Measurements from ENCODE around the gene RSF1.

RSF1 gene

GRCh38 chr11:77750394-77751156 is 69.9 kb downstream of the RSF1 start:
- no peak overlapping the region for H3K27ac Mint-ChIP-seq
- ATAC-seq (ENCODE audit: low read depth) (no peak), DNase-seq (ENCODE audit: low spot score in 2 of 2) (no peak)
- no peak overlapping the region for H3K4me3 Mint-ChIP-seq
- H3K36me3 Mint-ChIP-seq, result peaks cover 19% of the 10 kb centered on the region
- H3K4me1 Mint-ChIP-seq, result peaks cover 16% of the 10 kb centered on the region
- H3K27me3 Mint-ChIP-seq, result no peaks in the 10 kb centered on the region
- no peaks in the 10 kb centered on the region for H3K9me3 Mint-ChIP-seq

- ATAC-seq (ENCODE audit: low read depth) (no peak), DNase-seq (ENCODE audit: low spot score in 2 of 2) (no peak)
- Mint-ChIP-seq H3K27me3 (no peaks in the 10 kb centered on the region), H3K4me1 (peaks cover 15% of the 10 kb centered on the region), H3K27ac (no peak overlapping the region), H3K9me3 (no peaks in the 10 kb centered on the region), H3K36me3 (peaks cover 18% of the 10 kb centered on the region), H3K4me3 (no peak overlapping the region)
These were observed 71.3 kb downstream of the RSF1 start for GRCh38 chr11:77749232-77749631.

GRCh38 chr11:77748266-77748665 is 72.3 kb downstream of the RSF1 start:
- Mint-ChIP-seq H3K36me3 (peaks cover 13% of the 10 kb centered on the region), H3K27me3 (no peaks in the 10 kb centered on the region), H3K9me3 (no peaks in the 10 kb centered on the region), H3K4me3 (no peak overlapping the region), H3K27ac (no peak overlapping the region), H3K4me1 (peaks cover 15% of the 10 kb centered on the region)
- no peak for ATAC-seq (ENCODE audit: low read depth)
- DNase-seq (ENCODE audit: low spot score in 2 of 2), result no peak

GRCh38 chr11:77747381-77747969 is 73.0 kb downstream of the RSF1 start:
- Mint-ChIP-seq H3K36me3 (peaks cover 20% of the 10 kb centered on the region), H3K27me3 (no peaks in the 10 kb centered on the region), H3K9me3 (no peaks in the 10 kb centered on the region), H3K4me1 (peaks cover 14% of the 10 kb centered on the region), H3K4me3 (no peak overlapping the region), H3K27ac (peak overlapping the region; percentile 55)
- no peak for ATAC-seq (ENCODE audit: low read depth)
- no peak for DNase-seq (ENCODE audit: low spot score in 2 of 2)

- H3K36me3 Mint-ChIP-seq, result peaks cover 38% of the 10 kb centered on the region
- ATAC-seq (ENCODE audit: low read depth) (no peak), DNase-seq (ENCODE audit: low spot score in 2 of 2) (no peak)
- no peaks in the 10 kb centered on the region for H3K4me1 Mint-ChIP-seq
- no peaks in the 10 kb centered on the region for H3K9me3 Mint-ChIP-seq
- no peaks in the 10 kb centered on the region for H3K27me3 Mint-ChIP-seq
- no peak overlapping the region for H3K27ac Mint-ChIP-seq
- H3K4me3 Mint-ChIP-seq, result no peak overlapping the region
These were observed 84.0 kb downstream of the RSF1 start for GRCh38 chr11:77736473-77736872.

GRCh38 chr11:77734890-77735289 is 85.6 kb downstream of the RSF1 start:
- Mint-ChIP-seq H3K27ac (no peak overlapping the region), H3K4me1 (no peaks in the 10 kb centered on the region), H3K4me3 (no peak overlapping the region), H3K36me3 (peaks cover 45% of the 10 kb centered on the region), H3K27me3 (no peaks in the 10 kb centered on the region), H3K9me3 (peaks cover 5% of the 10 kb centered on the region)
- ATAC-seq (ENCODE audit: low read depth) (no peak), DNase-seq (ENCODE audit: low spot score in 2 of 2) (no peak)

GRCh38 chr11:77732143-77732542 is 88.4 kb downstream of the RSF1 start:
- no peaks in the 10 kb centered on the region for H3K27me3 Mint-ChIP-seq
- DNase-seq (ENCODE audit: low spot score in 2 of 2) (no peak), ATAC-seq (ENCODE audit: low read depth) (no peak)
- peaks cover 7% of the 10 kb centered on the region for H3K4me1 Mint-ChIP-seq
- no peak overlapping the region for H3K4me3 Mint-ChIP-seq
- peaks cover 5% of the 10 kb centered on the region for H3K9me3 Mint-ChIP-seq
- no peak overlapping the region for H3K27ac Mint-ChIP-seq
- peaks cover 42% of the 10 kb centered on the region for H3K36me3 Mint-ChIP-seq

- H3K9me3 Mint-ChIP-seq, result peaks cover 5% of the 10 kb centered on the region
- peaks cover 37% of the 10 kb centered on the region for H3K36me3 Mint-ChIP-seq
- no peaks in the 10 kb centered on the region for H3K27me3 Mint-ChIP-seq
- peaks cover 10% of the 10 kb centered on the region for H3K4me1 Mint-ChIP-seq
- no peak overlapping the region for H3K27ac Mint-ChIP-seq
- DNase-seq (ENCODE audit: low spot score in 2 of 2) (no peak), ATAC-seq (ENCODE audit: low read depth) (no peak)
- no peak overlapping the region for H3K4me3 Mint-ChIP-seq
These were observed 89.7 kb downstream of the RSF1 start for GRCh38 chr11:77730789-77731188.

GRCh38 chr11:77729063-77729462 is 91.5 kb downstream of the RSF1 start:
- Mint-ChIP-seq H3K27me3 (no peaks in the 10 kb centered on the region), H3K9me3 (peaks cover 5% of the 10 kb centered on the region), H3K27ac (no peak overlapping the region), H3K36me3 (peaks cover 38% of the 10 kb centered on the region), H3K4me3 (no peak overlapping the region), H3K4me1 (peaks cover 18% of the 10 kb centered on the region)
- DNase-seq (ENCODE audit: low spot score in 2 of 2) (no peak), ATAC-seq (ENCODE audit: low read depth) (no peak)

GRCh38 chr11:77728203-77728786 is 92.2 kb downstream of the RSF1 start:
- Mint-ChIP-seq H3K36me3 (peaks cover 38% of the 10 kb centered on the region), H3K9me3 (peaks cover 5% of the 10 kb centered on the region), H3K27ac (peak overlapping the region; percentile 35), H3K27me3 (no peaks in the 10 kb centered on the region), H3K4me1 (peaks cover 18% of the 10 kb centered on the region), H3K4me3 (no peak overlapping the region)
- DNase-seq (ENCODE audit: low spot score in 2 of 2), result no peak
- ATAC-seq (ENCODE audit: low read depth), result no peak

- Mint-ChIP-seq H3K36me3 (peaks cover 30% of the 10 kb centered on the region), H3K27me3 (no peaks in the 10 kb centered on the region), H3K27ac (peak overlapping the region; percentile 78), H3K4me3 (no peak overlapping the region), H3K9me3 (peaks cover 5% of the 10 kb centered on the region), H3K4me1 (peaks cover 20% of the 10 kb centered on the region)
- ATAC-seq (ENCODE audit: low read depth) (no peak), DNase-seq (ENCODE audit: low spot score in 2 of 2) (no peak)
These were observed 94.0 kb downstream of the RSF1 start for GRCh38 chr11:77726524-77726923.

- no peak for DNase-seq (ENCODE audit: low spot score in 2 of 2)
- ATAC-seq (ENCODE audit: low read depth), result peak; percentile 82
- Mint-ChIP-seq H3K4me3 (no peak overlapping the region), H3K27me3 (no peaks in the 10 kb centered on the region), H3K27ac (peak overlapping the region; percentile 36), H3K4me1 (peaks cover 21% of the 10 kb centered on the region), H3K36me3 (peaks cover 24% of the 10 kb centered on the region), H3K9me3 (no peaks in the 10 kb centered on the region)
These were observed 95.1 kb downstream of the RSF1 start for GRCh38 chr11:77725433-77725832.

GRCh38 chr11:77724636-77725035 is 95.9 kb downstream of the RSF1 start:
- H3K4me3 Mint-ChIP-seq, result no peak overlapping the region
- peak overlapping the region; percentile 64 for H3K27ac Mint-ChIP-seq
- H3K4me1 Mint-ChIP-seq, result peaks cover 21% of the 10 kb centered on the region

GRCh38 chr11:77723024-77723423 is 97.5 kb downstream of the RSF1 start:
- DNase-seq (ENCODE audit: low spot score in 2 of 2) (no peak), ATAC-seq (ENCODE audit: low read depth) (no peak)
- H3K9me3 Mint-ChIP-seq, result peaks cover 1% of the 10 kb centered on the region
- H3K27ac Mint-ChIP-seq, result peak overlapping the region; percentile 50
- H3K4me1 Mint-ChIP-seq, result peaks cover 13% of the 10 kb centered on the region
- H3K36me3 Mint-ChIP-seq, result peaks cover 30% of the 10 kb centered on the region
- no peak overlapping the region for H3K4me3 Mint-ChIP-seq
- H3K27me3 Mint-ChIP-seq, result no peaks in the 10 kb centered on the region

More at GRCh38 chr11:77724636-77725035, 95.9 kb downstream of the RSF1 start:
- Mint-ChIP-seq H3K27me3 (no peaks in the 10 kb centered on the region), H3K9me3 (no peaks in the 10 kb centered on the region), H3K36me3 (peaks cover 24% of the 10 kb centered on the region)
- DNase-seq (ENCODE audit: low spot score in 2 of 2) (no peak), ATAC-seq (ENCODE audit: low read depth) (no peak)

Data from memory B cell (primary cell).